ENCODE results near the gene SNX14. TPM values are rescaled to one million over a fixed set of nuclear protein-coding genes. Genes with fewer than 3 reads are reported as not detected.
"Not testable (repeated sequence)": the region's sequence is repeated elsewhere in the genome, so short reads cannot be mapped to it uniquely, and the experiment has no call there.

SNX14 gene
- total RNA-seq, 1 experiment from 2014 or later: 84.2 TPM

GRCh38 chr6:85591207-85591606 is 2.5 kb downstream of the SNX14 start:
- DNase-seq (ENCODE audit: low spot score): no peak

DNA sequence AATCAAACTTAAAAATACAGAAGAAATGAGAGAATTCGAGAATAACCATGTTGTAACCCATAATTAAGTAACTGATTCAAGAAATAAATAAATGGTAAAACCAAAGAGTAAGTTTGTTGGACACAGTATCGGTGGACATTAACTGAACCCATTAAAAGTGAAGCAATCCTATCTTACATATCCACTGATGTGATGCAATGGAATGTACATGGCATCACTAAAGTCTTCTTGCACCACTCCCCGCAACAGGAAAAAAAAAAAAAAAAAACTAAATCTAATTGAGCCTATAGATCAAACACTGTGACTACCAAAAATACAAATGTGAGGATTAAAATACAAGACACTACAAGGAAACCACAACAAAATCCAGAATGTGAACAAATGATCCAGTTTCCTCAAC is 7.9 kb downstream of the SNX14 start:
- DNase-seq (ENCODE audit: low spot score): no peak

DNA sequence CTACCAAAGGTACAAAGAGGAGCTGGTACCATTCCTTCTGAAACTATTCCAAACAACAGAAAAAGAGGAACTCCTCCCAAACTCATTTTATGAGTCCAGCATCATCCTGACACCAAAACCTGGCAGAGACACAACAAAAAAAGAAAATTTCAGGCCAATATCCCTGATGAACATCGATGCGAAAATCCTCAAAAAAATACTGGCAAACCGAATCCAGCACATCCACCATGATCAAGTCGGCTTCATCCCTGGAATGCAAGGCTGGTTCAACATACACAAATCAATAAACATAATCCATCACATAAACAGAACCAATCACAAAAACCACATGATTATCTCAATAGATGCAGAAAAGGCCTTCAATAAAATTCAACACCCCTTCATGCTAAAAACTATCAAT is 10.8 kb downstream of the SNX14 start:
- DNase-seq (ENCODE audit: low spot score): not testable (repeated sequence)

DNA sequence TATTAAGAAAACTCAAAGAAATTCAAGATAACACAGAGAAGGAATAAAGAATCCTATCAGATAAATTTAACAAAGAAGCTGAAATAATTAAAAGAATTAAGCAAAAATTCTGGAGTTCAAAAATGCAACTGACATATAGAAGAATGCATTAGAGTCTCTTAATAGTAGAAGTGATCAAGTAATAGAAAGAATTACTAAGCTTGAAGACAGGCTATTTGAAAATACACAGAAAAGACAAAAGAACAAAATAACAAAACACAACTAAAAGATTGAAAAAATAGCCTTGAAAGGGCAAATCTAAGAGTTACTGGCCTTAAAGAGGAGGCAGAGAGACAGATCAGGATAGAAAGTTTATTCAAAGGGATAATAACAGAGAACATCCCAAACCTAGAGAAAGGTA is 12.1 kb downstream of the SNX14 start:
- no peak for DNase-seq (ENCODE audit: low spot score)

DNA sequence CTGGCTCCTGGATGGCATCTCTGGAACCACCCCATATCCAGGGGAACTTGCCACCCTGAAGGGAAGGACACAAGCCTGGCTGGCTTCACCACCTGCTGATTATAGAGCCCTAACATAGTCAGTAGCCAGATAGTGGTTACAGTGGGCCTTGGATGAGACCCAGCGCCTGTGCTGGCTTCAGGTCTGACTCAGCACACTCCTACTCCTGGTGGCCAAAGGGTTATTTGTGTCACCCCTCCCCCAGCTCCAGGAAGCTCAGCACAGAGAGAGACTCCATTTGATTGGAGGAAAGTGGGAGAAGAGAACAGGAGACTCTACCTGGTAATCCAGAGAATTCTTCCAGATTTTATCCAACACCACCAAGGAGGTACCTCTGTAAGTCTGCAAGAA is 12.8 kb downstream of the SNX14 start:
- peak; percentile 76 for DNase-seq (ENCODE audit: low spot score)

GRCh38 chr6:85580118-85580877 is 13.4 kb downstream of the SNX14 start:
- DNase-seq (ENCODE audit: low spot score): peak; percentile 9

- no peak for DNase-seq (ENCODE audit: low spot score)
Observed at GRCh38 chr6:85579581-85579980, 14.1 kb downstream of the SNX14 start.

- DNase-seq (ENCODE audit: low spot score): no peak
Observed at GRCh38 chr6:85576476-85576875, 17.2 kb downstream of the SNX14 start.

DNA sequence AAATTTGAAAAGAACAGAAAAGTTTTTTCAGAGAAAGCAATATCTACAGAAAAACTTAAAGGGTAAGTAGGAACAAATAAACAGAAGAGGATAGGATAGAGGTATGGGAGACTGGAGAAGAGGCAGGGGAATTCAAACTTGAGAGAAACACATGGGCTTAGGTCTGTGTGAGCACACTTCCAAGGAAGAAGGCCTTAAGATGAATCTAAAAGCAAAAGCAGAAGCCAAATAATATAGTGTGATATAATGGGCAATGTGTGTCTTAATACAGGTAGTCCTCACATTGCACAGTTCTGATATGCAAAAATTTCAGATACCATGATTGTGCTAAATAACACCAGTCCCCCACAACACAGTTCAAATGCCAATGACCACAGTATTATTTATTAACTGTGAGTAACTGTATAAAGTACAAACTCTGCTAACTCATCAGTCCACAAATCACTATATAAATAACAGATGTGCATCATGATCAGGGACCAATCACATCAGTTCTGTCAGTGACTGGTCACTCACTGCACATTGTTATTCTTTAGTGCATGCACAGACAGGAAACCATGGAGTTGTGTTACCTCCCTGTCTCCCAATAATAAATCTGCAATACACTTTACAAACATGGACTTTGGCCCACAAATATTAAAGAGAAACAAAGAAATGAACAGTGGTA is 18.6 kb downstream of the SNX14 start:
- DNase-seq (ENCODE audit: low spot score): peak; percentile 16

DNA sequence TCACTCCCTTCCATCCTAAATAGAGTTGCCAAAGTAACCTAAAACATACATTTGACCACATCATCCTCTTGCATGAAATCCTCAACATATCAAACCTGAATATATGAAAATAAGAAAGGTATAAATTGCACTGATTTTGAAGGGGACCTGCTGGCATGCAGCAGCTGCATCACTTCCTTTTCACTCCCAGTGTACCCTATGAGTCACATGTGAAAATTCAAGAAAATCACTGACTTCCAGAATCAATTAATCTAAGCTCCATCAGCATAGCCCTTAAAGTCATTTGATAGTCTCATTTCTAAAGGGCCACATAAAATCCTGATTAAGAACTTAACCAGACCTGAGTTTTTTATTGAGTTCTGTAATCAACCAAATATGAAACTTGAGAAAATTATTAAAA is 24.3 kb downstream of the SNX14 start:
- DNase-seq (ENCODE audit: low spot score): peak; percentile 14

GRCh38 chr6:85568411-85568810 is 25.2 kb downstream of the SNX14 start:
- DNase-seq (ENCODE audit: low spot score): no peak

- DNase-seq (ENCODE audit: low spot score): no peak
Observed at GRCh38 chr6:85565736-85566135, 27.9 kb downstream of the SNX14 start.

GRCh38 chr6:85564223-85564622 is 29.4 kb downstream of the SNX14 start:
- DNase-seq (ENCODE audit: low spot score): not testable (repeated sequence)

DNA sequence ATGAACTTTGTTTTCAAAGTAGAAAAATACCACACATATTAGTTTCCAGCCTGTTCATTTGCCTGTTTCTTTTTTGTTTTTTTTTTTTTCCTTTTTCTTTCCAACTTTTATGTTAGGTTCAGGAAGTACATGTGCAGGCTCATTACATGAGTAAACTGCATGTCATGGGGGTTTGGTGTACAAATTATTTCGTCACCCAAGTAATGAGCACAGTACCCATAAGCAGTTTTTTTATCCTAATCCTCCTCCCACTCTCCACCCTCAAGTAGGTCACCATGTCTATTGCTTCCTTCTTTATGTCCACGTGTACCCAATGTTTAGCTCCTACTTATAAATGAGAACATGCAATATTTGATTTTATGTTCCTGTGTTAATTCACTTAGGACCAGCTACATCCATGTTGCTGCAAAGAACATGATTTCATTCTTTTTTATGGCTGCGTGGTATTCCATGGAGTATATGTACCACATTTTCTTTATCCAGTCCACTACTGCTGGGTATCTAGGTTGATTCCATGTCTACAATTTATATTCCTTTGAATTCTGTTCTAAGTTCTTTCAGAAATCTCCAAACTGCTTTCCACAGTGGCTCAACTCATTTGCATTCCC is 31.8 kb downstream of the SNX14 start:
- DNase-seq (ENCODE audit: low spot score): no peak

GRCh38 chr6:85556992-85557668 is 36.5 kb downstream of the SNX14 start:
- DNase-seq (ENCODE audit: low spot score): no peak

DNA sequence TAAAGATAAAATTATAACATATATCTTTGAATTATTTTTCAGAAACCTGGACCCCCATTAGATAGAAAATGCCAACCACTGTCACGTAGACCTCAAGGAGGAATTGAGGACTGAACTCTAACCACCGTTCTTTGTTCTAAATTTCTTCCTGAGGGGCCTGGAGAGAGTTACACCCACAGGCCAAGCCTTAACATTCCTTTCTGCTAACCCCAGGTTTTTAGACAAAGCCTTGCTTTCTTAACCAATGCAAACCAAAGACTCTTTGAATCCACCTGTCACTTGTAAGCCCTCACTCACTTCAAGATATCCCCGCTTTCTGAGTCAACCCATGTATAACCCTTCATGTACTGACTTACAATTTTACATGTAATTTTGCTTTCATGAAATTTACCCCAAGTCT is 41.0 kb downstream of the SNX14 start:
- no peak for DNase-seq (ENCODE audit: low spot score)

DNA sequence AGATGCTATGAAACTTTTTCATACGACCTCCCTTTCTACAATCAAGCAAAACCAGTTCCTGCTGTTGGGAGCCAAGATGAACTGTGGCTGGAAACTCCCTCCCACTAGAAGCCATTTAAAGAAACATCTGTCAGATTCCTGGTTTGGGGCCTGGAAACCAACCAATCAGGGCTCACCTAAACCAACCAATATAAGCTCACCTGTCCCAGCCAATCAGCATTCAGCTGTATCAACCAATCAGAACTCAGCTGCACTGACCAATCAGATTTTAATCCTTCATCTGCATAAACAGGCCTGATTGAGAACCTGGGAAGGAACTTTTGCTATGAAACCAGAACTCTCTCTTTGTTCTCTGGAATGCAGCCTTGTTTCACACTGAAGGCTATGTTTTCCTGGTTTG is 42.4 kb downstream of the SNX14 start:
- peak; percentile 16 for DNase-seq (ENCODE audit: low spot score)

DNA sequence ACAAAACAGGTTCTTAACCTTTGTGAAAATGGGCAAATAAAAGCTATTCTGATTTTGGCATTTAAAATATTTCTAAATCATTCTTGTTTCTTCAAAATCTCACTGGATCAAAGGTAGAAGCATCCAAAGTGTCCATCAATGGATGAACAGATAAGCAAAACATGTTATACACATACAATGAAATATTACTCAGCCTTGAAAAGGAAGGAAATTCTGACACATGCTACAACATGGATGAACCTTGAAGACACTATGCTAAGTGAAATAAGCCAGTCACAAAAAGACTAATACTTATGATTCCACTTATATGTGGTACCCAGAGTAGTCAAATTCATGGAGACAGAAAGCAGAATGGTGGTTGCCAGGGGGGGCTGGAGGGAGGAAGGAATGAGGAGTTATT is 45.9 kb downstream of the SNX14 start:
- DNase-seq (ENCODE audit: low spot score): no peak

GRCh38 chr6:85544776-85545175 is 48.9 kb downstream of the SNX14 start:
- DNase-seq (ENCODE audit: low spot score): no peak

GRCh38 chr6:85537055-85537494 is 56.6 kb downstream of the SNX14 start:
- peak; percentile 11 for DNase-seq (ENCODE audit: low spot score)

DNA sequence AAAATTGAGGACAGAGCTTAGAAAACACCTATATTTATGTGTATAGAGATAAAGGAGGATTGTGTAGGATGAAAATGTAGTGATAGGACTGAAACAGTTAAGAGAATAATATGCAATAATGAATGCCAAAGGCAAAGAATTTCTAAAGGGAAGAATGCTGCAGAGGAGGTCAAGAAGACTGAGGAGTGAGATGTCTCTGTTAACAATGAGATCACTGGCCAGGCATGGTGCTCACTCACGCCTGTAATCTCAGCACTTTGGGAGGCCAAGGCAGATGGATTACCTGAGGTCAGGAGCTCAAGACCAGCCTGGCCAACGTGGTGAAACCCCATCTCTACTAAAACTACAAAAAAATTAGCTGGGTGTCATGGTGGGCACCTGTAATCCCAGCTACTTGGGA is 69.4 kb downstream of the SNX14 start:
- DNase-seq (ENCODE audit: low spot score): not testable (repeated sequence)

DNA sequence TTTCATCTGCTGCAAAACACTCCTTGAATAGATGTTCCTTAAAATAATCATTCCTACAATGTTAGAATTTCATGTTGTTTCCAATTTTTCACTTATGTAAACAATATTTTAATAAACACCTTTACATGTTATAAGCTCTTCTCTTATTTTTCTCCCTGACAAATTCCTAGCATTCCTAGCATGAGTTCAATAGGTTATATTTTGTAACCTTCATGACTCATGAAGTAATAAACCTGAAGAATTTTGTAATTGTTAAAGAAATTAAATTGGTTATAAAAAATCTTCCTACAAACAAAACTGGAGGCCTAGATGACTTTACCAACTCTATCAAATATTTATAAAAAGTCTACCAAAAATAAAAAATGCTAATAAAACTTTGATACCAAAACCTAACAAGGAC is 77.5 kb downstream of the SNX14 start:
- DNase-seq (ENCODE audit: low spot score): peak; percentile 10

All from A172 (cell line).